BE2C (cell line): ENCODE data around the gene ADAMTS2.

Experiments used
- DNase-seq: peaks from one replicate; pipeline ENCODE4 v3.0.0-alpha.2; 2020
- H3K27me3 ChIP-seq: fragments of 250-450 bp; sonication (Bioruptor Pico); 2 replicates; pipeline ENCODE4 v1.5.1; 2020; ENCODE audit warnings: mild to moderate bottlenecking
- H3K36me3 ChIP-seq: fragments of 250-450 bp; sonication (Bioruptor Pico); 2 replicates; pipeline ENCODE4 v1.5.1; 2020; ENCODE audit warnings: mild to moderate bottlenecking
- H3K4me1 ChIP-seq: fragments of 250-450 bp; sonication (Bioruptor Pico); 2 replicates; pipeline ENCODE4 v1.5.1; 2020
- H3K4me3 ChIP-seq: 2 replicates; pipeline ENCODE4 v1.5.1; 2011; ENCODE audit warnings: low read depth, low read length
- H3K9me3 ChIP-seq: fragments of 250-450 bp; sonication (Bioruptor Pico); 2 replicates; pipeline ENCODE4 v1.5.1; 2020
- TF ChIP-seq, protein P1 (sequence below): IDR thresholded peaks from 2 replicates; pipeline ENCODE4 v1.5.1; 2012; ENCODE audit warnings: mild to moderate bottlenecking, low read depth, low read length

Gene ADAMTS2

DNA sequence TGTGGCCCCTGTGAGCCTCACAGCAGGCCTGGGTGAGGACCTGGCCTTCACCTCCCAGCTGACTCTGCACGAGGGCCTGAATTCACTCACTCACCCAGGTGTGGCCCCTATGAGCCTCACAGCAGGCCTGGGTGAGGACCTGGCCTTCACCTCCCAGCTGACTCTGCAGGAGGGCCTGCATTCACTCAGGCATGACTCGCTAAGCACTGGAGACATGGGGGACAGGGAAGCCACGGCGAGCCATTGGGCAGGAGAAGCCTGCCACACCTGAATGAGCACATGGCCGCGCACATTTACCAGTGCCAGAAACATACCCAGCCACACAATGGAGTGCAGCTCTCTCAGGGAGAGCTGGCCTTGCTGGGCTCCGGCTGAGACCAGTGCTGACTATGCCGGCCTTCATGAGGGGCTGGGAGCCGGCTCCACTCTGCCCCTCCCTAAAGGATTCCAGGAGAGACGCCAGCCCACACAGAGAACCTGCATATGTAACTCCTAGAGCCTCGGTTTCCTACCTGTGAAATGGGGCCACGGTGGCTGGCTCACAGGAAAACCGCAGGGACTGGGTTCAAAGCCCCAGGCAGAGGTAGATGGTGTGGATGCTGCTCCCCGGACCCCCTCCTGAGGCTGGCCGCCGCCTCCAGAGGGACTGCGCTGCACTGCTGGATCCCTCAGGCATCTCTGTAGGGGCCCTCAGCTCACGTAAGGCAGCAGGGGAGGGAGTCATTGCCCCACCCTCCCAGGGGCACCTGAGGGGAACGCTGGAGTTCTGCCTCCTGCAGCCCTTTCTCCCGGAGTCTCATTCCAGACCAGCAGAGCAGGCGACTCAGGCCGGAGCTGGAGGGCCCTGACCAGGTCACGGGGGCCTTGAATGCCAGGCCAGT lies 7.2 kb downstream of the ADAMTS2 start:
- TF ChIP-seq, protein P1, sequence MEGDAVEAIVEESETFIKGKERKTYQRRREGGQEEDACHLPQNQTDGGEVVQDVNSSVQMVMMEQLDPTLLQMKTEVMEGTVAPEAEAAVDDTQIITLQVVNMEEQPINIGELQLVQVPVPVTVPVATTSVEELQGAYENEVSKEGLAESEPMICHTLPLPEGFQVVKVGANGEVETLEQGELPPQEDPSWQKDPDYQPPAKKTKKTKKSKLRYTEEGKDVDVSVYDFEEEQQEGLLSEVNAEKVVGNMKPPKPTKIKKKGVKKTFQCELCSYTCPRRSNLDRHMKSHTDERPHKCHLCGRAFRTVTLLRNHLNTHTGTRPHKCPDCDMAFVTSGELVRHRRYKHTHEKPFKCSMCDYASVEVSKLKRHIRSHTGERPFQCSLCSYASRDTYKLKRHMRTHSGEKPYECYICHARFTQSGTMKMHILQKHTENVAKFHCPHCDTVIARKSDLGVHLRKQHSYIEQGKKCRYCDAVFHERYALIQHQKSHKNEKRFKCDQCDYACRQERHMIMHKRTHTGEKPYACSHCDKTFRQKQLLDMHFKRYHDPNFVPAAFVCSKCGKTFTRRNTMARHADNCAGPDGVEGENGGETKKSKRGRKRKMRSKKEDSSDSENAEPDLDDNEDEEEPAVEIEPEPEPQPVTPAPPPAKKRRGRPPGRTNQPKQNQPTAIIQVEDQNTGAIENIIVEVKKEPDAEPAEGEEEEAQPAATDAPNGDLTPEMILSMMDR: no peak
- DNase-seq: no peak
- H3K27me3 ChIP-seq: peaks cover 11% of the 10 kb centered on the region

DNA sequence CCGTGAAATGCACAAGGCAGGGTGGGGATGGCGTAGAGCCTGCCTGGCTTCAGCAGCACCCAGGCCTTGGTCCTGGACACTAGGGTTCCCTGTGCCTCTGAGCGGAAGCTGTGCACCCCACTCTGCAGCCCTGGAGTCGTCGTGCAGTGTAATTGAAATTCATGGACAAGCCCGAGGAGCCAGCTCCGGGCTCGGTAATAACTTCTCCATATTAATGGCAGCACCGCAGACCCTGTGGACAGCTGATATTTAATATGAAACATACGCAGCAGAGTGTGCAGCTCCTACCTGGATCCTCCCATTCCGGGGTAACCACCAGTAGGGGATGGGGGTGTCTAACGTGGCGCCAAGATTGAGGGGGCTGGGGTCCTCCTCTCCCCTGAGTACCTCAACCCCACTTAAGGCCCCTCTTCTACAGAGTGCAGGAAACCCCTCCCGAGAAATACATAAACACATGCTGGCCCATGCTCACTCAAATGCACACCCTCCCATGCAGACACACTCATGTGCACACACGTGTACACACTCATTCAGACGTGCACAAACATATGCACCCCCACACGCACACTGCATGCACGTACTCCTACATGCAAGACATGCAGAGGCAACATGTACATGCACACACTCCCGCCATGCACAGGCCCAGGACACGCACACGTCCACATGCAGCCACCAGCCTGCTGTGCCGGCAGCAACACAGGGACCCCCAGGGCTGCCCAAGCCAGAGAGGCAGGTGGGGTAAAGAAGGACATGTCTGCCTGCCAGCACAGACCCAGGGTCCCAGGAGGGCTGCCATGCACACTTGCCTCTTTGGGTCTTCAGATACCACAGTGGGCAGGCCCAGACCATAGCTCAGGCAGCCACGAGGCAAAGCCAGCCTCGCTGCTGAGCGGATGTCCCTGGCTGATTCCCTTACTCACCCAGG lies 8.1 kb downstream of the ADAMTS2 start:
- Histone ChIP-seq H3K9me3 (no peaks in the 10 kb centered on the region; the same call in 1 of the 2 replicates), H3K36me3 (no peaks in the 10 kb centered on the region), H3K4me3 (no peak overlapping the region), H3K27me3 (peaks cover 2% of the 10 kb centered on the region; the same call in 1 of the 2 replicates), H3K4me1 (no peaks in the 10 kb centered on the region)
- DNase-seq: no peak
- TF ChIP-seq, protein P1: no peak

More for the DNA sequence above, 7.2 kb downstream of the ADAMTS2 start:
- H3K36me3 ChIP-seq: no peaks in the 10 kb centered on the region
- H3K4me1 ChIP-seq: no peaks in the 10 kb centered on the region
- no peaks in the 10 kb centered on the region; the same call in 1 of the 2 replicates for H3K9me3 ChIP-seq
- no peak overlapping the region for H3K4me3 ChIP-seq

DNA sequence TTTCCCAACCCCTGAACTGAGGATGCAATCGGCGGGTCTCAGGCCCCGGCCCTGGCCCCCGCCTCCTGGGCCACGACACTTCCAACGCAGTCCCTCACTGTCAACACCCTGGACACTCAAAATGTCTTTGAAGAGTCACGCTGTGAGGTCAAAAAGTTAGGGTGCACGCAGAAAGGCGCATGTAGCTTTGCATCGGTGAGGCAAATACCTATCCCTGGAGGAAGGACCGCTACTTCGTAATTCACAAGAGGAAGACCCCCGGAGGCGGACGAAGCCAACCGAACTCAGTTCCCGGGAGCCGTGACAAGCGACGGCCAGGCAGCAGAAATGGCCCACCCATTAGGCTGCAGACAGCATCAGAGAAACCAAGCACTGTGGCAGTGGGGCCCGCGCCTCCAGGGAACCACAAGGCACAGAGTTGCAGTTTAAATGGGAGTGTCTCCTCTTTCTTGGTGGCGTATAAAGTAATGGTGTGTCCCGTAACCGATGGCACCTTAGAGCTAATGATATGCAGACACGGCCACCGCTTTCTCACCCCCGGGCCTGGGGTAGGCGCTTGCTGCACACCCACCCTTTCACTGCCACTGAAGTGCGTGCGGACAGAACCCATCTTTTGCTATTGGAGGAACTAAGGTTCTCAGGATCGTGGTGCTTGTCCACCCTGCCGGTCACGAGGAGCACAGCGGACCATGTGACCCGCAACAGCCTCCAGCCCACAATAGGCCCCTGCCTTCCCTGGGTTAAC lies 9.0 kb downstream of the ADAMTS2 start:
- no peaks in the 10 kb centered on the region for H3K36me3 ChIP-seq
- no peak overlapping the region for H3K4me3 ChIP-seq
- DNase-seq: no peak
- H3K4me1 ChIP-seq: no peaks in the 10 kb centered on the region
- no peaks in the 10 kb centered on the region for H3K27me3 ChIP-seq
- H3K9me3 ChIP-seq: no peaks in the 10 kb centered on the region; the same call in 1 of the 2 replicates
- TF ChIP-seq, protein P1: no peak

DNA sequence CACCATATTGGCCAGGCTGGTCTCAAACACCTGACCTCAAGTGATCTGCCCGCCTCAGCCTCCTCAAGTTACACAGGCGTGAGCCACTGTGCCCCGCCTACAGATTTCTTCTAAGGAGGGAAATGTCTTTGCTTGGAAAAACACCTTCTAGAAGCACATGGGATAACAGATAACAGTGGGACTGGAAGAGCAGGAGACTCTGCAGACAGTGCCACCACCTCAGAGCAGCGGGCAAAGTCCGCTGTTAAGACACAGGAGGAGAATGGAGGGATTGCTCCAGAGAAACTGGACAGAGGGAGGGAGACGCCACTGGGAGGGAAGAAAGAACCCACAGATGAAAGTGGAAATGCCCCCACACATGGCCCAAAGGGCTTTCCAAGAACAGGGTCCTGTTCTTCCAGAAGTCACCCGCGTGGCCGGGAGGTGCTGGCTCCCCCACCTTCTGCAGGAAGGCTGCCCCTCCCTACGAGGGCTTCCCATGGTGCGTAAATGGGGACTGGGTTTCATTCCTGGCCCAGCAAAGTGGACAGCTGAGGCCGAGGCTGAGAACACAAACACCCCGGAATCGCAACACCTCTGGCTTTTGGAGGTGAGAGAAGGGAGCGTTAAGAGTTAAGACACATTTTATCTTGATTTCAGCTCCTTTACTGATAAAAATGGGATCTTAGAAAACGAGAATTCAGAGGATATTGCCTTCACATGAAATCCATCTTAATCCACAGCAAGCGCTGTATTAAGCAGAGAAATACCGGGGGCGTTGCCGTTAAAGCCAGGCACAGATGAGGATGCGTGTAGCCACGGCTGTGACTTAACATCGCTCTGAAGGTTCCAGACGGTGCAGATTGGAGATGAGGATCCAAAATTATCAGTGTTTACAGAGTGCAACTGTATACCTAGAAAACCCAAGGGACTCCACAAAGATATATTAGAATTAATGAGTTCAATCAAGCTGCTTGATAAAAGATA lies 11.2 kb downstream of the ADAMTS2 start:
- DNase-seq: no peak
- no peaks in the 10 kb centered on the region for H3K4me1 ChIP-seq

More for the DNA sequence above, 11.2 kb downstream of the ADAMTS2 start:
- H3K36me3 ChIP-seq: no peaks in the 10 kb centered on the region
- no peaks in the 10 kb centered on the region; the same call in 1 of the 2 replicates for H3K9me3 ChIP-seq
- H3K4me3 ChIP-seq: no peak overlapping the region
- TF ChIP-seq, protein P1: no peak
- no peaks in the 10 kb centered on the region for H3K27me3 ChIP-seq
